Measurements from ENCODE around the gene OPHN1.

The OPHN1 gene

GRCh38 chrX:67998540-67998939, 434.8 kb downstream of the OPHN1 start:
- H3K27me3 ChIP-seq (ENCODE audit: control insufficient read depth, low read length), result no peaks in the 10 kb centered on the region
- H3K9me3 ChIP-seq (ENCODE audit: control insufficient read depth, insufficient read depth, low read length), result no peaks in the 10 kb centered on the region
- no peak overlapping the region for H3K4me2 ChIP-seq (ENCODE audit: low read length)
- no peaks in the 10 kb centered on the region for H3F3A ChIP-seq (ENCODE audit: control insufficient read depth, insufficient read depth)
- TF ChIP-seq CTCF (IDR thresholded peaks at IDR 0.05; ENCODE audit: low read depth, low read length, poor library complexity, severe bottlenecking), result no peak
- no peak for TF ChIP-seq EZH2phosphoT487 (IDR thresholded peaks at IDR 0.05; ENCODE audit: borderline replicate concordance, low read length)
- H3K79me2 ChIP-seq (ENCODE audit: control insufficient read depth, low read length), result no peaks in the 10 kb centered on the region
- H4K20me1 ChIP-seq (ENCODE audit: control insufficient read depth, insufficient read depth, low read depth, low read length), result no peaks in the 10 kb centered on the region
- no peaks in the 10 kb centered on the region for H3K4me1 ChIP-seq (ENCODE audit: control insufficient read depth, low read length)
- H3K27ac ChIP-seq (ENCODE audit: low read depth, low read length), result no peak overlapping the region
- no peaks in the 10 kb centered on the region for H3K9me2 ChIP-seq (replicated peaks; ENCODE audit: control insufficient read depth, low read length)
- no peak overlapping the region for H3K4me3 ChIP-seq (ENCODE audit: low read length)
- no peaks in the 10 kb centered on the region for H3K36me3 ChIP-seq (ENCODE audit: control insufficient read depth, low read length)

Data from DOHH2 (cell line).